Germinal center (tissue), 1 donor: ENCODE data around the gene UQCRH.
"Not testable (repeated sequence)": the region's sequence is repeated elsewhere in the genome, so short reads cannot be mapped to it uniquely, and the experiment has no call there.

ENCODE experiments used
- DNase-seq: peaks from one replicate; pipeline ENCODE4 v3.0.0; 2012; ENCODE audit warnings: mixed read lengths, low spot score

UQCRH gene

GRCh38 chr1:46300673-46301405 lies 2.7 kb upstream of the UQCRH start:
- DNase-seq: no peak

GRCh38 chr1:46301406-46301807 lies 2.1 kb upstream of the UQCRH start:
- DNase-seq: no peak

- DNase-seq: peak; percentile 78
These were observed 1.5 kb upstream of the UQCRH start for GRCh38 chr1:46301808-46302640.

GRCh38 chr1:46302641-46303037 lies 859 bp upstream of the UQCRH start:
- DNase-seq: peak; percentile 37

- DNase-seq: peak; percentile 17
These were observed 401 bp downstream of the UQCRH start for GRCh38 chr1:46303872-46304326.

GRCh38 chr1:46306159-46306530 lies 2.6 kb downstream of the UQCRH start:
- DNase-seq: no peak

GRCh38 chr1:46309401-46310159 lies 6.1 kb downstream of the UQCRH start:
- no peak for DNase-seq

GRCh38 chr1:46310321-46310720 lies 6.8 kb downstream of the UQCRH start:
- no peak for DNase-seq

- DNase-seq: no peak
These were observed 12.3 kb downstream of the UQCRH start for GRCh38 chr1:46315669-46316403.

GRCh38 chr1:46317323-46317722 lies 13.8 kb downstream of the UQCRH start:
- DNase-seq: no peak

- not testable (repeated sequence) for DNase-seq
These were observed 15.8 kb downstream of the UQCRH start for GRCh38 chr1:46319301-46319700.

- not testable (repeated sequence) for DNase-seq
These were observed 16.7 kb downstream of the UQCRH start for GRCh38 chr1:46319960-46320914.

GRCh38 chr1:46322191-46322590 lies 18.7 kb downstream of the UQCRH start:
- DNase-seq: not testable (repeated sequence)

- not testable (repeated sequence) for DNase-seq
These were observed 22.0 kb downstream of the UQCRH start for GRCh38 chr1:46325285-46326076.

GRCh38 chr1:46328182-46328581 lies 24.7 kb downstream of the UQCRH start:
- not testable (repeated sequence) for DNase-seq

- DNase-seq: not testable (repeated sequence)
These were observed 26.3 kb downstream of the UQCRH start for GRCh38 chr1:46329807-46330206.

- not testable (repeated sequence) for DNase-seq
These were observed 26.9 kb downstream of the UQCRH start for GRCh38 chr1:46330381-46330780.

- not testable (repeated sequence) for DNase-seq
These were observed 28.5 kb downstream of the UQCRH start for GRCh38 chr1:46331786-46332540.
